Duodenal mucosa (tissue), 2 donors: ENCODE results near the gene INTS3.

Experiments
- H3K27ac ChIP-seq: one replicate; pipeline ENCODE4 v1.7.0; 2013; ENCODE audit warnings: low read depth, low read length
- H3K27me3 ChIP-seq, 2 donors: one replicate each; pipeline ENCODE4 v1.7.0; 2013; ENCODE audit warnings: low read length in 2 of 2, control low read depth in 1 of 2; ENCODE audit not compliant: insufficient read depth in 2 of 2, control insufficient read depth in 1 of 2
- H3K36me3 ChIP-seq, 2 donors: one replicate each; pipeline ENCODE4 v1.7.0; 2013; ENCODE audit warnings: low read length in 2 of 2, control low read depth in 1 of 2; ENCODE audit not compliant: insufficient read depth in 2 of 2, control insufficient read depth in 1 of 2
- H3K4me1 ChIP-seq, 2 donors: one replicate each; pipeline ENCODE4 v1.7.0; 2013; ENCODE audit warnings: low read length in 2 of 2, control low read depth in 1 of 2; ENCODE audit not compliant: insufficient read depth in 2 of 2, control insufficient read depth in 1 of 2
- H3K4me3 ChIP-seq, 2 donors: one replicate each; pipeline ENCODE4 v1.7.0; 2013; ENCODE audit warnings: low read length in 2 of 2, low read depth in 1 of 2
- H3K9ac ChIP-seq, 2 donors: one replicate each; pipeline ENCODE4 v1.7.0; 2013; ENCODE audit warnings: low read length in 2 of 2, low read depth in 1 of 2
- H3K9me3 ChIP-seq, 2 donors: one replicate each; pipeline ENCODE4 v1.7.0; 2013; ENCODE audit warnings: low read length in 2 of 2, control low read depth in 1 of 2; ENCODE audit not compliant: control insufficient read depth in 1 of 2

The INTS3 gene

GRCh38 chr1:153735090-153735420, 7.2 kb downstream of the INTS3 start:
- Histone ChIP-seq H3K4me1 (peaks cover 1 to 13% of the 10 kb centered on the region in 2 donors), H3K27me3 (no peaks in the 10 kb centered on the region), H3K4me3 (no peak overlapping the region), H3K27ac (no peak overlapping the region), H3K9me3 (no peaks in the 10 kb centered on the region), H3K36me3 (peaks cover 0 to 2% of the 10 kb centered on the region in 2 donors), H3K9ac (no peak overlapping the region)

- peak overlapping the region; percentile 15 for H3K27ac ChIP-seq
- no peak overlapping the region for H3K4me3 ChIP-seq
- H3K27me3 ChIP-seq = no peaks in the 10 kb centered on the region
- peaks cover 20 to 58% of the 10 kb centered on the region in 2 donors for H3K36me3 ChIP-seq
- no peaks in the 10 kb centered on the region for H3K9me3 ChIP-seq
- peaks cover 0 to 4% of the 10 kb centered on the region in 2 donors for H3K4me1 ChIP-seq
- H3K9ac ChIP-seq = no peak overlapping the region
These were observed 14.1 kb downstream of the INTS3 start for GRCh38 chr1:153741986-153742385.

- Histone ChIP-seq H3K36me3 (peaks cover 26 to 64% of the 10 kb centered on the region in 2 donors), H3K9me3 (no peaks in the 10 kb centered on the region), H3K27me3 (no peaks in the 10 kb centered on the region), H3K27ac (no peak overlapping the region), H3K9ac (no peak overlapping the region), H3K4me1 (peaks cover 0 to 4% of the 10 kb centered on the region in 2 donors), H3K4me3 (no peak overlapping the region)
These were observed 14.7 kb downstream of the INTS3 start for GRCh38 chr1:153742411-153743142.

- H3K9me3 ChIP-seq = no peaks in the 10 kb centered on the region
- no peak overlapping the region for H3K4me3 ChIP-seq
- peaks cover 34 to 77% of the 10 kb centered on the region in 2 donors for H3K36me3 ChIP-seq
- peaks cover 0 to 4% of the 10 kb centered on the region in 2 donors for H3K4me1 ChIP-seq
- H3K27me3 ChIP-seq = no peaks in the 10 kb centered on the region
- no peak overlapping the region for H3K27ac ChIP-seq
- H3K9ac ChIP-seq = no peak overlapping the region
These were observed 17.6 kb downstream of the INTS3 start for GRCh38 chr1:153745417-153745816.

- Histone ChIP-seq H3K36me3 (peaks cover 35 to 77% of the 10 kb centered on the region in 2 donors), H3K27ac (no peak overlapping the region), H3K9me3 (no peaks in the 10 kb centered on the region), H3K4me1 (peaks cover 0 to 4% of the 10 kb centered on the region in 2 donors), H3K27me3 (no peaks in the 10 kb centered on the region), H3K9ac (no peak overlapping the region), H3K4me3 (no peak overlapping the region)
These were observed 18.3 kb downstream of the INTS3 start for GRCh38 chr1:153746174-153746573.

- Histone ChIP-seq H3K4me3 (no peak overlapping the region), H3K27ac (no peak overlapping the region), H3K9ac (no peak overlapping the region), H3K4me1 (no peaks in the 10 kb centered on the region), H3K27me3 (no peaks in the 10 kb centered on the region), H3K9me3 (no peaks in the 10 kb centered on the region), H3K36me3 (peaks cover 42 to 76% of the 10 kb centered on the region in 2 donors)
These were observed 21.1 kb downstream of the INTS3 start for GRCh38 chr1:153748903-153749302.

GRCh38 chr1:153749408-153750005, 21.7 kb downstream of the INTS3 start:
- Histone ChIP-seq H3K9me3 (no peaks in the 10 kb centered on the region), H3K9ac (no peak overlapping the region), H3K4me3 (no peak overlapping the region), H3K36me3 (peaks cover 45 to 76% of the 10 kb centered on the region in 2 donors), H3K4me1 (no peaks in the 10 kb centered on the region), H3K27me3 (no peaks in the 10 kb centered on the region), H3K27ac (no peak overlapping the region)

- H3K36me3 ChIP-seq = peaks cover 45 to 78% of the 10 kb centered on the region in 2 donors
- H3K4me3 ChIP-seq = no peak overlapping the region
- no peak overlapping the region for H3K9ac ChIP-seq
- H3K4me1 ChIP-seq = no peaks in the 10 kb centered on the region
- no peak overlapping the region for H3K27ac ChIP-seq
- H3K27me3 ChIP-seq = no peaks in the 10 kb centered on the region
- H3K9me3 ChIP-seq = no peaks in the 10 kb centered on the region
These were observed 22.5 kb downstream of the INTS3 start for GRCh38 chr1:153750026-153750995.

- Histone ChIP-seq H3K9me3 (no peaks in the 10 kb centered on the region), H3K9ac (no peak overlapping the region), H3K36me3 (peaks cover 41 to 75% of the 10 kb centered on the region in 2 donors), H3K27ac (no peak overlapping the region), H3K4me1 (no peaks in the 10 kb centered on the region), H3K27me3 (no peaks in the 10 kb centered on the region), H3K4me3 (no peak overlapping the region)
These were observed 24.2 kb downstream of the INTS3 start for GRCh38 chr1:153752072-153752471.
